Fibroblast of lung (primary cell): Measurements from ENCODE around the gene MAST3.

ENCODE experiments used
- CTCF ChIP-seq, 2 donors: IDR thresholded peaks in 1 of 2; conservative IDR thresholded peaks in 1 of 2; 1 replicate in 1 of 2; 2 replicates in 1 of 2; pipeline ENCODE4 v1.5.1; 2011 to 2012; ENCODE audit warnings: low read length in 2 of 2, control low read depth in 1 of 2, inconsistent platforms in 1 of 2, low read depth in 1 of 2, mild to moderate bottlenecking in 1 of 2
- EZH2 ChIP-seq: IDR thresholded peaks from 2 replicates; pipeline ENCODE4 v1.5.1; 2012; ENCODE audit warnings: low read length, control low read depth, mild to moderate bottlenecking; ENCODE audit errors: missing control alignments

- no peak for TF ChIP-seq EZH2
- TF ChIP-seq CTCF (conservative IDR thresholded peaks at IDR 0.05 in 1 of 2, IDR thresholded peaks at IDR 0.05 in 1 of 2; ENCODE audit: low read depth in 1 of 2, low read length in 2 of 2), result no peak
These were observed 7.9 kb upstream of the MAST3 start for GRCh38 chr19:18089726-18090125.
